ENCODE measurements around the gene GPR15LG.

Gene GPR15LG

GRCh38 chr10:84233940-84234339 lies 60.3 kb downstream of the GPR15LG start:
- no peak for DNase-seq (ENCODE audit: low read depth)
- H3K4me3 ChIP-seq (ENCODE audit: low read length) = no peak overlapping the region
- TF ChIP-seq CTCF (IDR thresholded peaks at IDR 0.05; ENCODE audit: insufficient read depth, low read depth, low read length, missing control alignments) = no peak

DNA sequence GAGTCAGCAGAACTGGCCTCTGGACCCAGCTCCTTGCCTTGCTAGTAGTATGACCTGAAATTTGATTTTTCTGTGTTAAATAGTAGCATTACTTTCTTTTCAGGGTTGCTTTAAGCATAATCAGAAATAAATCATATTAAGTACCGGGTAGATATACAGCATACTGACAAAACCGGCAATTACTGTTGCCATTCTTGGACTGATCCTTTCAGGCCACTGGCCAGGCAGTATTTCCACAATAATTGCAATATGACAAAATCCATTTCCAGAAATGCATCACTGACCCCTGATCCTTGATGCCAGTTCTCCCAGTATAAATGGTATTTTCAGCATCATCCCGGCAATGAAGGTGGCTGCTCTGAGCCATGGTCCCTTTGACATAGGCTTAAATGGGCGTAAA lies 60.9 kb downstream of the GPR15LG start:
- no peak for TF ChIP-seq CTCF (IDR thresholded peaks at IDR 0.05; ENCODE audit: insufficient read depth, low read depth, low read length, missing control alignments)
- DNase-seq (ENCODE audit: low read depth) = no peak
- no peak overlapping the region for H3K4me3 ChIP-seq (ENCODE audit: low read length)
